Medulla oblongata (tissue), 1 donor: ENCODE data around the gene GDPGP1.
A peak's percentile ranks its signal among the peaks of the same experiment; 100 is the strongest.

Source experiments
- DNase-seq: peaks from one replicate; pipeline ENCODE4 v3.0.0-alpha.2; 2015; ENCODE audit errors: extremely low spot score

The GDPGP1 gene

DNA sequence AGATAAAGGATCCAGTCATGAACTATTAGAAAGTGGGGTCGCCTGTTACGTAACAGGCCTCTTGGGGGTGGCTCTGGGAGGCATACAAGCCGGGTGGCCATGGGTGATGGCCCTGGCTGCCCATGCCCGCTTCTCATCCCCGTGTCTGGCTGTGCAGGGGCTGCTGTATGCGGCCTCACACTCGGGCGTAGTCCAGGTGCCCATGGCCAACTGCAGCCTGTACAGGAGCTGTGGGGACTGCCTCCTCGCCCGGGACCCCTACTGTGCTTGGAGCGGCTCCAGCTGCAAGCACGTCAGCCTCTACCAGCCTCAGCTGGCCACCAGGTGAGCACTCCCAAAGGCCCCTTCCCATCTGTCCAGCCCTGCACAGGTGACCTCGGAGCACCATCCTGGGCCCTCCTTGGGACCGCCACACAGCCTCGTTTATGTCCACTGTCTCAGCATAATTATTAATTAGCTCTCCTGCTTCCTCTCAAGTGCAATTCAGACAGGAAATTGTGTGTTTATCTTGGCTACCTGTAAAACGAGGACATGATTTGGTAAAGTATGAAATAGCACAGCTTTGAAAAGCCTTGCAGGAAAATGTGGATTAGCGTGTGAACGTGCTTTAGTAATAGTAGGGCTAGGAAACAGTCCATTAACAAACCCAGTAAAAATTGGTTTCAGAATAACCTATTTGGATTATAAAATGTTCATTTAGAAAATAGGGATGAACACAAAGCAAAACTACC, 8.3 kb upstream of the GDPGP1 start:
- DNase-seq, result no peak

GRCh38 chr15:90227336-90227735, 6.7 kb upstream of the GDPGP1 start:
- DNase-seq, result no peak

- no peak for DNase-seq
Observed at GRCh38 chr15:90227816-90228772, 5.9 kb upstream of the GDPGP1 start.

DNA sequence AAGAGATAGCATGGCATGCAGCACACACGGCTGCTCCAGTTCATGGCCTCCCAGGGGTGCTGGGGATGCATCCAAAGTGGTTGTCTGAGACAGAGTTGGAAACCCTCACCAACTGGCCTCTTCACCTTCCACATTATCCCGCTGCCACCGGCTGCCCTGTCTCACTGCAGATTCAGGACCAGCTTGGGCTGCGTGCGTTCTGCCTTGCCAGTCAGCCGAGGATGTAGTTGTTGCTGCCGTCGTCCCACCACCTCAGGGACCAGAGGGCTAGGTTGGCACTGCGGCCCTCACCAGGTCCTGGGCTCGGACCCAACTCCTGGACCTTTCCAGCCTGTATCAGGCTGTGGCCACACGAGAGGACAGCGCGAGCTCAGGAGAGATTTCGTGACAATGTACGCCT, 5.0 kb upstream of the GDPGP1 start:
- DNase-seq, result no peak

- peak; percentile 58 for DNase-seq
Observed at GRCh38 chr15:90230071-90230494, 3.9 kb upstream of the GDPGP1 start.

DNA sequence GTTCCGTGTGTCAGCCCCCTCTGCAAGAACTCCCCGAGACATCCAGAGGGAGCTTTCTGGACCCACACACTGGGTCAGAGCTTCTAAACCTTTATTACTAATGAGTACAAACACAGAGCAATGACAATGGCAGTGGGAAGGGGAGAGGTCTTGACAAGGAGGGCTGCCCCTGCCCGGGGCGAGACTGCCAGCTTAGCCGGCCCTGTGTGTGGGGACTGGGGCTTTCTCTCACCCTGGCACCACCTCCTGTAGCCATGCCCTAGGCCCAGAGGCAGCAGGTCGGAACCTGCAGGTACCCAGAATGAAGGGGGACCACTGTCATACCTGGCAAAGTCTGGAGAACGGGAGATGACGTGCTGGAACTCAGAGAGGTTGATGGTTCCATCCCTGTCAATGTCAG, 3.4 kb upstream of the GDPGP1 start:
- no peak for DNase-seq

- peak; percentile 50 for DNase-seq
Observed at GRCh38 chr15:90231028-90232017, 2.7 kb upstream of the GDPGP1 start.

GRCh38 chr15:90232196-90232595, 1.8 kb upstream of the GDPGP1 start:
- no peak for DNase-seq

GRCh38 chr15:90232941-90233386, 1.0 kb upstream of the GDPGP1 start:
- no peak for DNase-seq

- peak; percentile 99 for DNase-seq
Observed at GRCh38 chr15:90233387-90234095, 468 bp upstream of the GDPGP1 start, which contains the start of gene CIB1. CIB1 (minus strand) TSS chr15:90233941; CDS start chr15:90233885, 56 bp downstream.

- DNase-seq, result no peak
Observed at GRCh38 chr15:90239371-90239770, 5.4 kb downstream of the GDPGP1 start.

DNA sequence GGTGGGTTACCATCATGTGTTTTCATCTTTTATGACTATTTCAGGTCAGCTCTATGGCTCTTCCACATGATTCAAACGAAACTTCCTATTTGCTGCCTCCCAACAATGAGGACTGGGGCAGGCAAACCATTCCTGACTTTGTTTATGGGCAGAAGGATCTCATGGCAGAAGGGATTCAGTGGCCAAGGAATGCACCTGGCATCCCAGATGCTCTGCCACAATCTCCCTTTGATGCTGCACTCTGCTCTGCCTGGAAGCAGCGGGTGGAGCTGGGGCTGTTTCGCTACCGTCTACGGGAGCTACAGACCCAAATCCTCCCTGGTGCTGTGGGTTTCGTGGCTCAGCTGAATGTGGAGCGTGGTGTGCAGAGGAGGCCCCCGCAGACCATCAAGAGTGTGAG, 6.8 kb downstream of the GDPGP1 start:
- DNase-seq, result no peak

- no peak for DNase-seq
Observed at GRCh38 chr15:90241343-90242192, 7.6 kb downstream of the GDPGP1 start.

GRCh38 chr15:90243943-90244639, 10.1 kb downstream of the GDPGP1 start:
- DNase-seq, result no peak

GRCh38 chr15:90248789-90249202, 14.8 kb downstream of the GDPGP1 start:
- DNase-seq, result no peak

- DNase-seq, result peak; percentile 84
Observed at GRCh38 chr15:90249203-90249863, 15.3 kb downstream of the GDPGP1 start, which contains the start of gene TTLL13. TTLL13 (plus strand) TSS chr15:90249556; CDS start chr15:90250631, 1,075 bp downstream.

GRCh38 chr15:90257776-90258175, 23.8 kb downstream of the GDPGP1 start:
- no peak for DNase-seq

DNA sequence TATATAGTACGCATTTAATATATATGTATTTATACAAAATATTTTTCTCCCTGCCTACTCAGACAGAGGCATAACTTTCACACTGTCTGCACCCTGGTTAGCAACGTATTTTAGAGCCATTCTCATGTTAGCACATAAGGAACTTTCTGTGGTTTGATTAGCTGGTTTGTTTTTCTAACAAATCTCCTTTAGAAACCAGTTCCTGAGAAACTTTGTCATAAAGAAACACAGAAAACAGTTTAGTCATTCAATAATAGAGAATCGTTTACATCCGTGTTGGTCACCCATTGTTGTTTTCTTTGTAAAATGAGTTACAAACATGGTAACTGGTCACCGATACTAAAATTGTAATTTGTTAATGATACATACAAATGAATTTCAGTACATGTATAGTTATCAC, 25.5 kb downstream of the GDPGP1 start:
- no peak for DNase-seq
